H1 (cell line): ENCODE results near the gene CCDC91. TPM values are rescaled to one million over a fixed set of nuclear protein-coding genes. Genes with fewer than 3 reads are reported as not detected.

Source experiments
- CTCF ChIA-PET: fragments of 300-600 bp; sonication (Branson Sonifier 250); formaldehyde crosslinking; loops from one replicate; lab custom pipeline; 2021; ENCODE audit not compliant: partially characterized antibody; lab: Charles Lee
- POLR2A ChIA-PET: fragments of 300-600 bp; sonication (Branson Sonifier 250); formaldehyde crosslinking; loops from one replicate; lab custom pipeline; 2021; ENCODE audit warnings: inconsistent platforms; ENCODE audit not compliant: partially characterized antibody; lab: Charles Lee
- DNase-seq, 2 experiments: peaks; one replicate each; pipeline versions ENCODE4 v3.0.0 to v3.0.0-alpha.2; 2010 to 2022; ENCODE audit warnings: low spot score in 2 of 2, low read depth in 1 of 2, mixed read lengths in 1 of 2
- FAIRE-seq: peaks from 2 replicates; lab custom pipeline; 2011; peaks lifted over from hg19 to GRCh38; lab: Jason Lieb, UNC
- H2AFZ ChIP-seq: 2 replicates; pipeline ENCODE4 v1.8.1; 2012; ENCODE audit warnings: low read length, inconsistent platforms
- H2AK5ac ChIP-seq: 2 replicates; pipeline ENCODE4 v1.6.1; 2013; ENCODE audit warnings: low read depth, low read length
- H2BK120ac ChIP-seq: replicated peaks from 2 replicates; pipeline ENCODE3; 2013; ENCODE audit warnings: low read depth, low read length, inconsistent platforms
- H2BK12ac ChIP-seq: 2 replicates; pipeline ENCODE4 v1.6.1; 2013; ENCODE audit warnings: low read depth, low read length
- H2BK15ac ChIP-seq: 2 replicates; pipeline ENCODE4 v1.6.1; 2013; ENCODE audit warnings: low read length
- H2BK20ac ChIP-seq: 2 replicates; pipeline ENCODE4 v1.6.1; 2013; ENCODE audit warnings: low read length
- H2BK5ac ChIP-seq: 2 replicates; pipeline ENCODE4 v1.6.1; 2013; ENCODE audit warnings: low read depth, low read length
- H3K14ac ChIP-seq: 2 replicates; pipeline ENCODE4 v1.6.1; 2013; ENCODE audit warnings: inconsistent platforms; ENCODE audit not compliant: insufficient read length
- H3K18ac ChIP-seq: 2 replicates; pipeline ENCODE4 v1.6.1; 2013; ENCODE audit warnings: low read length; ENCODE audit errors: extremely low read depth
- H3K23ac ChIP-seq: 2 replicates; pipeline ENCODE4 v1.6.1; 2013; ENCODE audit warnings: inconsistent platforms; ENCODE audit not compliant: insufficient read length
- H3K23me2 ChIP-seq: 2 replicates; pipeline ENCODE4 v1.6.1; 2013; ENCODE audit warnings: low read depth, low read length
- H3K27ac ChIP-seq: 2 replicates; pipeline ENCODE4 v1.6.1; 2011; ENCODE audit warnings: low read depth, low read length, inconsistent platforms
- H3K27me3 ChIP-seq, 4 experiments: replicated peaks in 1 of 4; 1 replicate in 1 of 4; 2 replicates in 3 of 4; pipeline versions ENCODE4 v1.6.1 to v1.8.1; 2011 to 2013; ENCODE audit warnings: low read length in 3 of 4, mild to moderate bottlenecking in 3 of 4, inconsistent platforms in 2 of 4, mixed read lengths in 2 of 4, moderate library complexity in 1 of 4; ENCODE audit not compliant: control insufficient read depth in 3 of 4, insufficient read depth in 3 of 4; ENCODE audit errors: extremely low read depth in 1 of 4
- H3K36me3 ChIP-seq, 4 experiments: 2 replicates each; pipeline versions ENCODE4 v1.6.1 to v1.8.1; 2011 to 2013; ENCODE audit warnings: mild to moderate bottlenecking in 4 of 4, low read length in 3 of 4, moderate library complexity in 2 of 4, control low read depth in 1 of 4, inconsistent platforms in 1 of 4; ENCODE audit not compliant: insufficient read depth in 4 of 4, control insufficient read depth in 2 of 4
- H3K4ac ChIP-seq: replicated peaks from 2 replicates; pipeline ENCODE3; 2013; ENCODE audit warnings: low read length, low read depth, mixed read lengths, inconsistent platforms; ENCODE audit not compliant: insufficient read length
- H3K4me1 ChIP-seq, 4 experiments: replicated peaks in 1 of 4; 1 replicate in 1 of 4; 2 replicates in 3 of 4; pipeline versions ENCODE4 v1.6.1 to v1.8.1; 2011 to 2013; ENCODE audit warnings: low read length in 3 of 4, inconsistent platforms in 2 of 4, mixed read lengths in 1 of 4; ENCODE audit not compliant: insufficient read depth in 4 of 4, control insufficient read depth in 3 of 4
- H3K4me2 ChIP-seq, 2 experiments: 2 replicates each; pipeline versions ENCODE4 v1.6.1 to v1.8.1; 2011 to 2013; ENCODE audit warnings: low read depth in 2 of 2, low read length in 2 of 2, control low read depth in 1 of 2, inconsistent platforms in 1 of 2, mild to moderate bottlenecking in 1 of 2; ENCODE audit not compliant: insufficient read depth in 1 of 2
- H3K4me3 ChIP-seq, 4 experiments: fragments of 200-600, 300-600 bp in 1 of 4; sonication (generic), shearing (Covaris generic), sonication (Bioruptor Twin) in 1 of 4; 2 replicates each; pipeline versions ENCODE4 v1.5.1 to v1.8.1; 2011 to 2016; ENCODE audit warnings: low read length in 4 of 4, low read depth in 3 of 4, control low read depth in 2 of 4, inconsistent platforms in 2 of 4, mild to moderate bottlenecking in 2 of 4, mixed read lengths in 1 of 4, moderate library complexity in 1 of 4; ENCODE audit not compliant: insufficient read depth in 2 of 4; ENCODE audit errors: extremely low read depth in 1 of 4
- H3K56ac ChIP-seq: replicated peaks from 2 replicates; pipeline ENCODE3; 2013; ENCODE audit warnings: low read depth, mild to moderate bottlenecking, mixed read lengths, low read length, inconsistent platforms; ENCODE audit not compliant: insufficient read length
- H3K79me1 ChIP-seq: 2 replicates; pipeline ENCODE4 v1.6.1; 2013; ENCODE audit warnings: low read depth, low read length, control low read depth
- H3K79me2 ChIP-seq, 2 experiments: 2 replicates each; pipeline versions ENCODE4 v1.6.1 to v1.8.1; 2012 to 2013; ENCODE audit warnings: low read length in 2 of 2, mild to moderate bottlenecking in 2 of 2, inconsistent platforms in 1 of 2; ENCODE audit not compliant: insufficient read depth in 2 of 2, control insufficient read depth in 1 of 2
- H3K9ac ChIP-seq, 4 experiments: replicated peaks in 1 of 4; 1 replicate in 1 of 4; 2 replicates in 3 of 4; pipeline versions ENCODE4 v1.6.1 to v1.8.1; 2011 to 2013; ENCODE audit warnings: low read depth in 3 of 4, low read length in 3 of 4, control low read depth in 2 of 4, mild to moderate bottlenecking in 2 of 4, moderate library complexity in 2 of 4, inconsistent platforms in 1 of 4; ENCODE audit errors: extremely low read depth in 1 of 4
- H3K9me3 ChIP-seq, 2 experiments: 2 replicates each; pipeline versions ENCODE4 v1.6.1 to v1.8.1; 2012 to 2013; ENCODE audit warnings: mild to moderate bottlenecking in 2 of 2, moderate library complexity in 2 of 2, control low read depth in 1 of 2, inconsistent platforms in 1 of 2, low read depth in 1 of 2, low read length in 1 of 2, mixed read lengths in 1 of 2; ENCODE audit not compliant: insufficient read depth in 2 of 2
- H4K20me1 ChIP-seq, 2 experiments: replicated peaks in 1 of 2; 2 replicates each; pipeline versions ENCODE3 to v1.8.1; 2011 to 2013; ENCODE audit warnings: inconsistent platforms in 2 of 2, low read length in 2 of 2, mild to moderate bottlenecking in 1 of 2; ENCODE audit not compliant: insufficient read depth in 2 of 2, control insufficient read depth in 1 of 2
- H4K5ac ChIP-seq: 2 replicates; pipeline ENCODE4 v1.6.1; 2013; ENCODE audit warnings: low read length, low read depth, mixed read lengths, inconsistent platforms; ENCODE audit not compliant: insufficient read length
- H4K8ac ChIP-seq: 2 replicates; pipeline ENCODE4 v1.8.0; 2013; ENCODE audit warnings: mild to moderate bottlenecking, moderate library complexity, low read length, inconsistent platforms; ENCODE audit not compliant: insufficient read depth; ENCODE audit errors: extremely low read depth
- H4K91ac ChIP-seq: replicated peaks from 2 replicates; pipeline ENCODE3; 2013; ENCODE audit warnings: low read length, mixed read lengths, inconsistent platforms; ENCODE audit not compliant: insufficient read length
- CHD2 ChIP-seq: IDR thresholded peaks from 2 replicates; pipeline ENCODE4 v1.6.1; 2012; ENCODE audit warnings: low read length, improper control_type of control experiment
- NANOG ChIP-seq: IDR thresholded peaks from 2 replicates; pipeline ENCODE4 v1.6.1; 2011; ENCODE audit warnings: low read length, low read depth, mild to moderate bottlenecking, inconsistent platforms; ENCODE audit not compliant: insufficient read depth, poor library complexity, severe bottlenecking
- POU5F1 ChIP-seq: IDR thresholded peaks from 2 replicates; pipeline ENCODE4 v1.6.1; 2011; ENCODE audit warnings: low read depth, mild to moderate bottlenecking, low read length, moderate library complexity
- SIRT6 ChIP-seq: IDR thresholded peaks from one replicate; pipeline ENCODE4 v1.7.1; 2012; ENCODE audit warnings: low read length, inconsistent platforms
- SUZ12 ChIP-seq: fragments of 200-600 bp; sonication (generic); IDR thresholded peaks from 2 replicates; pipeline ENCODE4 v1.6.1; 2012; ENCODE audit warnings: mild to moderate bottlenecking, inconsistent platforms, low read length, moderate library complexity, mixed read lengths
- TBP ChIP-seq: IDR thresholded peaks from 2 replicates; pipeline ENCODE4 v1.6.1; 2011; ENCODE audit warnings: low read depth, low read length, improper control_type of control experiment
- WGBS, 2 experiments: shearing (Covaris generic) in 1 of 2; methylation state at CpG; one replicate each; pipeline versions ENCODE4 v1.1.6 to v1.1.7; 2013 to 2015; ENCODE audit warnings: low lambda C conversion rate in 2 of 2, mixed read lengths in 2 of 2, inconsistent platforms in 1 of 2, low coverage in 1 of 2, missing lambda C conversion rate in 1 of 2; ENCODE audit not compliant: insufficient replicate concordance in 2 of 2, insufficient coverage in 1 of 2, insufficient read length in 1 of 2; ENCODE audit errors: extremely low coverage in 1 of 2, missing lambda C conversion rate in 1 of 2; 5-methylcytosine and 5-hydroxymethylcytosine counted together
- polyA plus RNA-seq, 7 experiments: library from polyadenylated mRNA; depleted of rRNA in 3 of 7; stranded (reverse) in 5 of 7; unstranded in 2 of 7; fragments of >200 nt in 5 of 7; fragments of 200-250 nt in 2 of 7; gene quantifications; 1 replicate in 5 of 7; 2 replicates in 1 of 7; 4 replicates in 1 of 7; pipeline versions ENCODE4 v1.2.1 to v1.2.3, GENCODE V29; 2011 to 2013; ENCODE audit warnings: missing spikeins in 2 of 7, mixed read lengths in 2 of 7
- total RNA-seq: library from RNA; stranded (reverse); fragmentation: NEBNext Ultra II Directional; extraction: Animal tissue kit (Norgen Biotek cat#: 25700); gene quantifications from 2 replicates; pipeline ENCODE4 v1.2.1, GENCODE V29; 2021

CCDC91 gene
- total and polyA plus RNA-seq, 2 of the 8 experiments (the other 6 are each of a cell fraction or from before 2014, with no cell fraction given): 8.6 to 23.1 TPM

DNA sequence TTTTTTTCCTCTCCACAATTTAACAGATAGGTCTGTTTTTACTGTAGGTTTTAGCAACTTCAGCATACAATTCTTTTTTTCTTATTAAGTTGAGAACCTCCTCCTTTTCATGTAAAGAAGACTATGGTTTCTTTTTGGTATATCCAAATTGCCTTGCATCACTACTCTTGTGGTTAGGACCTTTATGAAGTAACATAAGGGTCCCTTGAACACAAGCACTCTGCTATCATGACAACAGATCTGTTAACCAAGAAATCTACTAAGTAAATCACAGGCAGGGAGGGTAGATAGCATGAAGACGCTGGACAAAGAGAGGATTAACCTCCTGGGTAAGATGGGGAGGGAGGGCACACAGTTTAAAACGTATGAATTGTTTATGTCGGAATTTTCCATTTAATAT, 380.6 kb downstream of the CCDC91 start:
- CTCF ChIA-PET: no interaction called here
- Histone ChIP-seq H2BK12ac (no peak overlapping the region), H3K56ac (no peak overlapping the region), H3K4ac (no peak overlapping the region), H4K20me1 (no peaks in the 10 kb centered on the region), H2BK15ac (no peak overlapping the region), H2BK120ac (no peak overlapping the region), H3K9me3 (no peaks in the 10 kb centered on the region), H3K23me2 (no peaks in the 10 kb centered on the region), H3K4me1 (no peaks in the 10 kb centered on the region; a peak in 1 of 7 replicates), H3K79me1 (no peaks in the 10 kb centered on the region), H3K79me2 (no peaks in the 10 kb centered on the region), H3K14ac (no peak overlapping the region), H4K8ac (no peak overlapping the region), H3K27ac (no peak overlapping the region), H2AK5ac (no peak overlapping the region), H3K4me2 (no peak overlapping the region), H3K18ac (no peak overlapping the region), H3K4me3 (no peak overlapping the region), H3K9ac (no peak overlapping the region), H4K91ac (no peak overlapping the region), H2BK5ac (no peak overlapping the region), H3K27me3 (no peaks in the 10 kb centered on the region), H2BK20ac (no peak overlapping the region), H3K36me3 (no peaks in the 10 kb centered on the region), H4K5ac (no peak overlapping the region), H3K23ac (no peak overlapping the region), H2AFZ (no peak overlapping the region)
- 83% methylated on average over 3 of the region's 3 CpGs; no CpG with 5 or more reads in 1 of the 2 experiments for WGBS, 2 experiments
- no peak for FAIRE-seq
- POLR2A ChIA-PET: no interaction called here
- TF ChIP-seq SUZ12: no peak
- no peak for TF ChIP-seq SIRT6
- TF ChIP-seq POU5F1: no peak
- no peak for TF ChIP-seq CHD2
- TF ChIP-seq NANOG: no peak
- no peak for TF ChIP-seq TBP
- DNase-seq: no peak
